Natural killer cell (primary cell): ENCODE results near the gene SHISAL1. TPM values are rescaled to one million over a fixed set of nuclear protein-coding genes. Genes with fewer than 3 reads are reported as not detected.
"Not testable (repeated sequence)": the region's sequence is repeated elsewhere in the genome, so short reads cannot be mapped to it uniquely, and the experiment has no call there.

ENCODE experiments used
- ATAC-seq, 3 donors: fragments of 150-1000 bp in 2 of 3; fragments of 200-7000 bp in 1 of 3; cut with Tn5 transposase; 1 replicate in 1 of 3; 2 replicates in 2 of 3; pipeline ENCODE4 v1.10.0; 2021; ENCODE audit warnings: mild to moderate bottlenecking in 2 of 3, moderate library complexity in 2 of 3
- DNase-seq, 2 donors: peaks; one replicate each; pipeline versions ENCODE4 v3.0.0 to v3.0.0-alpha.2; 2013 to 2021; ENCODE audit warnings: mixed read lengths in 1 of 2
- H3K27ac ChIP-seq: one replicate; pipeline ENCODE4 v1.5.1; 2013; ENCODE audit warnings: mild to moderate bottlenecking, low read length
- H3K27me3 ChIP-seq: one replicate; pipeline ENCODE4 v1.6.1; 2013; ENCODE audit warnings: low read length; ENCODE audit not compliant: control insufficient read depth, insufficient read depth
- H3K36me3 ChIP-seq: one replicate; pipeline ENCODE4 v1.6.1; 2013; ENCODE audit warnings: low read length; ENCODE audit not compliant: control insufficient read depth, insufficient read depth
- H3K4me1 ChIP-seq: one replicate; pipeline ENCODE4 v1.6.1; 2013; ENCODE audit warnings: low read length; ENCODE audit not compliant: control insufficient read depth, insufficient read depth
- H3K4me3 ChIP-seq: one replicate; pipeline ENCODE4 v1.5.1; 2013; ENCODE audit warnings: low read length
- H3K9me3 ChIP-seq: one replicate; pipeline ENCODE4 v1.6.1; 2013; ENCODE audit warnings: low read length; ENCODE audit not compliant: control insufficient read depth, insufficient read depth
- H3K27ac Mint-ChIP-seq, 2 donors: one replicate each; pipeline ENCODE4 v1.8.0; 2022; ENCODE audit warnings: mild to moderate bottlenecking in 2 of 2, mixed read lengths in 2 of 2, moderate library complexity in 1 of 2
- H3K27me3 Mint-ChIP-seq, 2 donors: one replicate each; pipeline ENCODE4 v1.8.0; 2022; ENCODE audit warnings: low read depth in 2 of 2, mixed read lengths in 2 of 2
- H3K36me3 Mint-ChIP-seq: one replicate; pipeline ENCODE4 v1.8.0; 2022; ENCODE audit warnings: mixed read lengths
- H3K4me1 Mint-ChIP-seq, 2 donors: one replicate each; pipeline ENCODE4 v1.8.0; 2022; ENCODE audit warnings: mixed read lengths in 2 of 2
- H3K4me3 Mint-ChIP-seq: one replicate; pipeline ENCODE4 v1.8.0; 2022; ENCODE audit warnings: mild to moderate bottlenecking, moderate library complexity, mixed read lengths
- H3K9me3 Mint-ChIP-seq, 2 donors: one replicate each; pipeline ENCODE4 v1.8.0; 2022; ENCODE audit warnings: mixed read lengths in 2 of 2
- CTCF ChIP-seq: fragments of 200-600 bp; IDR thresholded peaks from one replicate; pipeline ENCODE4 v1.8.0; 2022; ENCODE audit warnings: antibody characterized with exemption
- WGBS: methylation state at CpG from one replicate; pipeline ENCODE4 v1.1.7; 2013; ENCODE audit warnings: missing lambda C conversion rate; ENCODE audit not compliant: insufficient coverage; 5-methylcytosine and 5-hydroxymethylcytosine counted together
- intact Hi-C: fragments of 100-400 bp; cut with micrococcal nuclease; formaldehyde crosslinking; loops from one replicate; pipeline ENCODE4 v1.14.2; 2022
- total RNA-seq, 4 donors: library from RNA; stranded (reverse); fragments of 120-200 nt in 1 of 4; gene quantifications; one replicate each; pipeline versions ENCODE4 v1.2.3 to v1.2.4, GENCODE V29; 2013 to 2022

SHISAL1 gene
- total RNA-seq, 3 donors from 2014 or later (not counting 1 experiment from before 2014, with no cell fraction given): not detected

GRCh38 chr22:44328326-44328725, 15.6 kb upstream of the SHISAL1 start:
- peaks cover 28% of the 10 kb centered on the region for H3K27me3 ChIP-seq
- H3K4me3 ChIP-seq: no peak overlapping the region
- H3K4me1 ChIP-seq: peaks cover 41% of the 10 kb centered on the region
- Mint-ChIP-seq H3K27ac (no peak overlapping the region), H3K9me3 (peaks cover 0 to 2% of the 10 kb centered on the region in 2 donors), H3K4me3 (no peak overlapping the region), H3K27me3 (peaks cover 40 to 41% of the 10 kb centered on the region in 2 donors), H3K36me3 (no peaks in the 10 kb centered on the region), H3K4me1 (peaks cover 11 to 27% of the 10 kb centered on the region in 2 donors)
- intact Hi-C loops: no loop called here
- WGBS: 96% methylated on average over 6 of the region's 6 CpGs
- TF ChIP-seq CTCF: no peak
- no peak for ATAC-seq
- no peaks in the 10 kb centered on the region for H3K9me3 ChIP-seq
- no peak for DNase-seq
- no peak overlapping the region for H3K27ac ChIP-seq
- no peaks in the 10 kb centered on the region for H3K36me3 ChIP-seq

- H3K27ac Mint-ChIP-seq: peak overlapping the region in 1 of 2 donors; percentile 72
- Histone ChIP-seq H3K4me3 (peak overlapping the region; percentile 27), H3K36me3 (no peaks in the 10 kb centered on the region), H3K27ac (no peak overlapping the region), H3K9me3 (no peaks in the 10 kb centered on the region), H3K27me3 (peaks cover 25% of the 10 kb centered on the region), H3K4me1 (peaks cover 38% of the 10 kb centered on the region)
- DNase-seq (no peak), ATAC-seq (no peak)
- peak overlapping the region; percentile 82 for H3K4me3 Mint-ChIP-seq
- intact Hi-C loops: no loop called here
- peaks cover 0 to 2% of the 10 kb centered on the region in 2 donors for H3K9me3 Mint-ChIP-seq
- H3K27me3 Mint-ChIP-seq: peaks cover 35 to 42% of the 10 kb centered on the region in 2 donors
- peaks cover 11 to 21% of the 10 kb centered on the region in 2 donors for H3K4me1 Mint-ChIP-seq
- no peak for TF ChIP-seq CTCF
- WGBS: 80% methylated on average over 7 of the region's 7 CpGs
- no peaks in the 10 kb centered on the region for H3K36me3 Mint-ChIP-seq
Observed at GRCh38 chr22:44326491-44326885, 13.7 kb upstream of the SHISAL1 start.

GRCh38 chr22:44325718-44326490, 13.2 kb upstream of the SHISAL1 start:
- no peak overlapping the region for H3K27ac ChIP-seq
- Mint-ChIP-seq H3K27ac (peak overlapping the region in 1 of 2 donors; percentile 72), H3K36me3 (no peaks in the 10 kb centered on the region), H3K9me3 (peaks cover 0 to 2% of the 10 kb centered on the region in 2 donors), H3K4me3 (peak overlapping the region; percentile 82), H3K4me1 (peaks cover 11 to 21% of the 10 kb centered on the region in 2 donors), H3K27me3 (peaks cover 35 to 42% of the 10 kb centered on the region in 2 donors)
- no peak for TF ChIP-seq CTCF
- no peaks in the 10 kb centered on the region for H3K9me3 ChIP-seq
- peak overlapping the region; percentile 27 for H3K4me3 ChIP-seq
- no peak for DNase-seq
- no peak for ATAC-seq
- WGBS: 14% methylated on average over 24 of the region's 25 CpGs
- intact Hi-C loops: no loop called here
- H3K27me3 ChIP-seq: peaks cover 22% of the 10 kb centered on the region
- H3K36me3 ChIP-seq: no peaks in the 10 kb centered on the region
- peaks cover 36% of the 10 kb centered on the region for H3K4me1 ChIP-seq

- intact Hi-C loops, H3K27me3 ChIP-seq, H3K36me3 ChIP-seq, H3K27ac ChIP-seq, H3K9me3 ChIP-seq, H3K4me3 Mint-ChIP-seq, H3K4me3 ChIP-seq, DNase-seq, H3K9me3 Mint-ChIP-seq, ATAC-seq, H3K27ac Mint-ChIP-seq, H3K36me3 Mint-ChIP-seq: not testable (repeated sequence)
- WGBS: 100% methylated on average over 1 of the region's 1 CpG
- Mint-ChIP-seq H3K27me3 (peaks cover 26 to 35% of the 10 kb centered on the region in 2 donors), H3K4me1 (peaks cover 11 to 13% of the 10 kb centered on the region in 2 donors)
- H3K4me1 ChIP-seq: peaks cover 11% of the 10 kb centered on the region
Observed at GRCh38 chr22:44323140-44323790, 10.5 kb upstream of the SHISAL1 start.
